Ascending aorta (tissue), 2 donors: ENCODE results near the gene KCNG2. TPM values are rescaled to one million over a fixed set of nuclear protein-coding genes. Genes with fewer than 3 reads are reported as not detected.

ENCODE experiments used
- DNase-seq, 2 donors: peaks; one replicate each; pipeline ENCODE4 v3.0.0-alpha.2; 2019; ENCODE audit warnings: low spot score in 2 of 2
- H3K27ac ChIP-seq, 2 donors: fragments of 200-600 bp; sonication (generic); one replicate each; pipeline ENCODE4 v1.5.1; 2016 to 2017; ENCODE audit warnings: mild to moderate bottlenecking in 1 of 2
- H3K27me3 ChIP-seq: fragments of 200-600 bp; sonication (generic); one replicate; pipeline ENCODE4 v1.5.1; 2017
- H3K36me3 ChIP-seq, 2 donors: fragments of 200-600 bp; sonication (generic); one replicate each; pipeline ENCODE4 v1.5.1; 2016
- H3K4me1 ChIP-seq, 2 donors: fragments of 200-600 bp; sonication (generic); one replicate each; pipeline ENCODE4 v1.5.1; 2016 to 2017; ENCODE audit warnings: mild to moderate bottlenecking in 1 of 2
- H3K4me3 ChIP-seq, 2 donors: fragments of 200-600 bp; sonication (generic); one replicate each; pipeline ENCODE4 v1.5.1; 2016 to 2017; ENCODE audit warnings: mild to moderate bottlenecking in 1 of 2
- H3K9me3 ChIP-seq, 2 donors: fragments of 200-600 bp; sonication (generic); one replicate each; pipeline ENCODE4 v1.5.1; 2016
- CTCF ChIP-seq, 3 experiments: fragments of 200-600 bp in 2 of 3; fragments of 450-650 bp in 1 of 3; sonication (generic) in 2 of 3; IDR thresholded peaks; one replicate each; pipeline ENCODE4 v1.5.1; 2016 to 2019; ENCODE audit warnings: antibody characterized with exemption in 3 of 3, mild to moderate bottlenecking in 1 of 3, moderate library complexity in 1 of 3
- intact Hi-C: fragments of 100-400 bp; cut with DNase I; formaldehyde crosslinking; loops from one replicate; pipeline ENCODE4 v1.15.1; 2023
- total RNA-seq: library from RNA; depleted of rRNA; stranded (reverse); fragments of >200 nt; gene quantifications from one replicate; pipeline ENCODE4 v1.1.0, GENCODE V29; 2016

KCNG2 gene
- total RNA-seq, 1 donor from 2014 or later: not detected

GRCh38 chr18:79903787-79904356 is 106.1 kb downstream of the KCNG2 start:
- Histone ChIP-seq H3K4me3 (no peak overlapping the region), H3K9me3 (peaks cover 3 to 15% of the 10 kb centered on the region in 2 donors), H3K4me1 (no peaks in the 10 kb centered on the region), H3K27ac (no peak overlapping the region), H3K36me3 (peaks cover 16 to 36% of the 10 kb centered on the region in 2 donors), H3K27me3 (no peaks in the 10 kb centered on the region)
- no peak for DNase-seq
- no peak for TF ChIP-seq CTCF (IDR thresholded peaks at IDR 0.05)
- intact Hi-C loops: no loop called here

- intact Hi-C loops: no loop called here
These were observed 106.8 kb downstream of the KCNG2 start for GRCh38 chr18:79904357-79905147.

GRCh38 chr18:79905389-79905911 is 107.7 kb downstream of the KCNG2 start:
- H3K4me3 ChIP-seq: no peak overlapping the region
- intact Hi-C loops: no loop called here
- no peaks in the 10 kb centered on the region for H3K4me1 ChIP-seq
- no peak for TF ChIP-seq CTCF (IDR thresholded peaks at IDR 0.05)
- H3K27me3 ChIP-seq: no peaks in the 10 kb centered on the region
- no peak overlapping the region for H3K27ac ChIP-seq
- H3K36me3 ChIP-seq: peaks cover 16 to 40% of the 10 kb centered on the region in 2 donors
- no peak for DNase-seq
- H3K9me3 ChIP-seq: no peaks in the 10 kb centered on the region

More at GRCh38 chr18:79904357-79905147, 106.8 kb downstream of the KCNG2 start:
- H3K4me1 ChIP-seq: no peaks in the 10 kb centered on the region
- no peak for TF ChIP-seq CTCF (IDR thresholded peaks at IDR 0.05)
- DNase-seq: no peak
- H3K27ac ChIP-seq: no peak overlapping the region
- no peaks in the 10 kb centered on the region for H3K27me3 ChIP-seq
- no peak overlapping the region for H3K4me3 ChIP-seq
- H3K9me3 ChIP-seq: peaks cover 0 to 8% of the 10 kb centered on the region in 2 donors
- peaks cover 16 to 40% of the 10 kb centered on the region in 2 donors for H3K36me3 ChIP-seq

GRCh38 chr18:79905993-79906392 is 108.3 kb downstream of the KCNG2 start:
- Histone ChIP-seq H3K36me3 (peaks cover 16 to 40% of the 10 kb centered on the region in 2 donors), H3K4me1 (no peaks in the 10 kb centered on the region), H3K9me3 (no peaks in the 10 kb centered on the region), H3K4me3 (no peak overlapping the region), H3K27me3 (no peaks in the 10 kb centered on the region), H3K27ac (no peak overlapping the region)
- no peak for DNase-seq
- intact Hi-C loops: no loop called here
- TF ChIP-seq CTCF (IDR thresholded peaks at IDR 0.05): no peak

GRCh38 chr18:79906706-79907105 is 109.0 kb downstream of the KCNG2 start:
- no peak overlapping the region for H3K4me3 ChIP-seq
- no peaks in the 10 kb centered on the region for H3K27me3 ChIP-seq
- DNase-seq: no peak
- H3K27ac ChIP-seq: no peak overlapping the region
- no peak for TF ChIP-seq CTCF (IDR thresholded peaks at IDR 0.05)
- intact Hi-C loops: no loop called here
- H3K4me1 ChIP-seq: no peaks in the 10 kb centered on the region
- H3K36me3 ChIP-seq: peaks cover 16 to 40% of the 10 kb centered on the region in 2 donors
- H3K9me3 ChIP-seq: no peaks in the 10 kb centered on the region
